GM19035 (cell line): ENCODE measurements around the gene PLEKHA8.

Source experiments
- ATAC-seq: cut with Tn5 transposase; IDR thresholded peaks from one replicate; pipeline ENCODE4 v1.9.1; 2021; ENCODE audit not compliant: unreplicated experiment

PLEKHA8 gene, protein sequence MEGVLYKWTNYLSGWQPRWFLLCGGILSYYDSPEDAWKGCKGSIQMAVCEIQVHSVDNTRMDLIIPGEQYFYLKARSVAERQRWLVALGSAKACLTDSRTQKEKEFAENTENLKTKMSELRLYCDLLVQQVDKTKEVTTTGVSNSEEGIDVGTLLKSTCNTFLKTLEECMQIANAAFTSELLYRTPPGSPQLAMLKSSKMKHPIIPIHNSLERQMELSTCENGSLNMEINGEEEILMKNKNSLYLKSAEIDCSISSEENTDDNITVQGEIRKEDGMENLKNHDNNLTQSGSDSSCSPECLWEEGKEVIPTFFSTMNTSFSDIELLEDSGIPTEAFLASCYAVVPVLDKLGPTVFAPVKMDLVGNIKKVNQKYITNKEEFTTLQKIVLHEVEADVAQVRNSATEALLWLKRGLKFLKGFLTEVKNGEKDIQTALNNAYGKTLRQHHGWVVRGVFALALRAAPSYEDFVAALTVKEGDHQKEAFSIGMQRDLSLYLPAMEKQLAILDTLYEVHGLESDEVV

DNA sequence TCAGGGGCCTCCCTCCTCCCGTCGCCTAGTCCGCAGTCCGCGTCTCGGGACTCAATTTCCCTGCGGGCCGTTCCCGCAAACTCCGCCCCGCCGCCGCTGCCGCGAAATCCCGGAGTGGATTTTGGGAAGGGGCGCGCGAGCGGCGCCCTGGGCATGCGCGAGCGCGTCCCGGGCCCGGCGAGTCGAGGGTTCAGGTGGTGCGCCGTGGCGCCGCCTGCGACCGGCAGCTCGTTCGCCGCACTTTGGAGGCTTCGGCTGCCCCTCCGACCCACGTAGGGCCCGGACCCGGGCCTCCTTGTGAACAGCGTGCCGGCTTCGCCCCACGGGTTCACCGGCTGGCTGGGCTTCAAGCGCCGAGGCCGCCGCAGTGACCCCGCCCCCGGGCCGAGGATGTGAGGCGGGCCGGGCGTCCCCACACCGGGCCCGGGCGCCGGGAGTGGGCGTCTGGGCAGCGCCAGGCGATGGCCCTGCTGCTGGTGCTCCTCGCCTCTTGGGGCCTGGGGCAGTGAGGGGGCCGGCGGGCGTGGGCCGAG is at the start of gene PLEKHA8:
TSS of gene PLEKHA8 (plus strand) at position 197 of the 533 bp plus-strand sequence. CDS start 351 bp downstream, outside the sequence.
- ATAC-seq = peak; percentile 49

DNA sequence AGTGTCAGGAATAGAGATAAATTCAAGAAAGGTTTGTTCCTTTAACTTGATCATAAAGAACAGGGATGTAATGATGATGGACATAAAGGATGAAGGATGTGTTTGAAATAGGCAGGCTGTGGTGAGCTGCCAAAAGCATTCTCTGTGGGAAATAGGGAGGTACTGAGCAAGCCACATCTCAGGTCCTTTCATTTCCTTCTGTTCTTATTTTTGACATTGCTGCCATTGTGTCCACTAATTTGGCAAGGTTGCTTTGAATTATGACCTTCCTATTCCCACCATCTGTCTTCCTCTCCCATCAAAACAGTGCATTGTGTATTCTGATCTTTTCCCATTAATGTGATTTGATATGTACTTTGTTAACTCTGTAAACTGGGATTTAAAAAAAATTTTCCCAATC is 48.1 kb upstream of the PLEKHA8 start:
- no peak for ATAC-seq

DNA sequence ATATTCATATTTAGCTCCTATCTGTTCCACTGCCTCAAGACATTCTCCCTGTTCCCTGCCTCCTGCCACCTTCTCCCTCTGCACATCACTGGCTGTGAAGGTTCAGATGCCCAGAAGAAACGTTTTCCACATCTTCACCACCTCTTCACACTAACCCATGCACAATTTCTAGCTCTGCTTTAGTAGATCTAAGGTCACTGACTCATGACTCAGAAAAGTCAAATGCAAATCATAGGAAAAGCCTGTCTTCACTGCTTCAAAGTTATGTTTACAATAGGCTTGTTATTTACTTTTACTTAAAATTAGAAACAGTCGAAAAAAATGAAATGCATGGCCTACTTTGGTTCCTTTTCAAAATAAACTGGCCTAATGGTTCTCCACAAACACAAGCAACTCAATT is 41.1 kb upstream of the PLEKHA8 start:
- ATAC-seq = no peak

DNA sequence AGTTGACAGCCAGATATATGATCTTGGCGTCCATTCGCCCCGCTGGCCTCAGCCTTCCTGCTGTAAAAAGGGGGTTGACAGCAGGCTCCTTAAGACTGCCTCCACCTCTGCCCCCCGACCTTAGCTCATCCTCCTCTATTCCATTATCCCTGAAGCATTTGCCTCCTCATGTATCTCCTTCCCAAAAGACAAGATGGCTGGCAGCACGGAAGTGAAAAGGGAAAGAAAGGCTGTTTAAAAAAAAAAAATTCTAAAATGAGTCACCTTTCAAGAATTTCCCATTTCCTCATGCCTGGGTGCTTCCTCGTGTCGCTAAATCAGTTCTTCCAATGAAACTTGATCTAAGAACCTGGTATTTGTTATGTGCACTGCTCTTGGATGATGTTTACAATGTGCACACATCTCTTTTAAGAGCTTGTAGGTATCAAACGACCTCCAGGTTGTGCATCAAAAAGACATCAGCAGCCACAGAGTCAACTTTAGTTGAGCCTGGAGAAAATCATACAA is 40.3 kb upstream of the PLEKHA8 start:
- ATAC-seq = no peak

DNA sequence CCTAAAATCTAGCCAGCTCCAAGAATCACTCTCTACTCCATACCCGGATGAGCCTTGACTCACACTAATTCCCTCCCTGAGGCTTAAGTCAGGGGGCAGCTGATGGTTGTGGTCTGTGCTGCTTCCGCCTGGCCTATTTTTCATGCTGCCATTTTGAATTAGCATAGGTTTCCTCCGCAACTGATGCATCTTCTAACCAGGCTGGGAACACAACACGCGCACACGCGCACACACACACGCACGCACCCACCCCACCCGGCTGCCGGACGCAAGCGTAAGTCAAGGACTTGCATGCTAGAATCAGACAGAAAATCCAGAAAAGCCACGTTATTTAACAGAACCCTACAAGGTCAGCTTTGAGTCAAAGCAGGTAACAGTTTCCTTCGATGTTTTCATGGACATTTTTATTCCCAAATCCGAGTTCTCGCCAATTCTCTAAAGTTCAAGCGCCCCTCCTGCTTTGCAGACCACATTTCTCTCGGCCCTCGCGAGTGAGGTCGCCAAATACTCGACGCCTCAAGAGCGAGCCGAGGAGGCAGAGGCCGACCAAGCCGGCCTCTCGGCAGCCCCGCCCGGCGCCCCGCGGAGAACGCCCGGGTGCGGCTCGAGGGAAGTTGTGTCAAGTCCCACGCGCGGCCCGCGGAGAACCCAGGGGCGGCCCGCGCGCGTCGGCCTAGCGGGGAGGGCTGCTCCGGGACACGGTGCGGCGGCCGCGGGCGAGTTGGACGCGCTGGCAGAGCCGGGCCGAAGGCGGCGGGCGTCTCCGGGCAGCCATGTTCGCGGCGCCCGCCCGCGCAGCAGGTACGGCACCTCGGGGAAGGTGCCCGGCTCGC is 39.6 kb upstream of the PLEKHA8 start:
- peak; percentile 37 for ATAC-seq

DNA sequence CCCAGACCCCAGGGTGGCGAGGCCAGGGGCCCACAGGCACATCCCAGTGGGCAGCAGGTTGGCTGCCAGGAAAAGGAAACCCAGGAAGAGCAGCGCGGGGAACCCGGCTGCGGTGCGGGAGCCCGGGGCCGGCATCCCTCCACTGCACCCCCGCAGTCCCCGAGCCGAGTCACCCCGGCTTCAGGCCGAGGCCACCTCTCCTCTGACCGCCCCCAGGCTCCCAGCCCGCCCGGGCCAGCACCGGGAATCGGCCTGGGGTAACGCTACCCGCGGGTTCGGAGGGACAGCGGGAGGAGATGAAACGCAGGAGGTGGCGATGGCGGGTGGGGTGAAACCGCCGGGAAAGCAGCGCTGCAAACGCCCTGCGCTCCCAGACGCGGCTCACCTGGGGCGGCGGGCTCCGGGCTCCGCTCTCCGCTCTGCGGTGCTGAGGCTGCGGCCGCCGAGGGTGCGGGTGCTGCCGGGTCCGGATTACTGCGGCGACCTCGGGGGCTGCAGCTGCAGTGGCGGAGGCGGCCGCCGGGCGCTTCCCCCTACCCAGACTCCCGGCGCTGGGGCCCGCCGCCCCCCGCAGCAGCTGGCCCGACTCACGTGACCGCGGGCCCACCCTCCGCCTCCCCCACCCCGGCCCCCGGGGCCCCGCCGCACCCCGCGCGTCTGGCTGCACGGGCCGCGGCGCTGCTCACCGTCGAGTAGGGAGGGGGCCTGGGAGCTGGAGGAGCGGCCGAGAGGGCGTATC is 38.8 kb upstream of the PLEKHA8 start, which contains the start of gene SCRN1:
TSS of gene SCRN1 (minus strand) at position 545 of the 739 bp plus-strand sequence. CDS start 20,734 bp downstream, outside the sequence.
- peak; percentile 36 for ATAC-seq

DNA sequence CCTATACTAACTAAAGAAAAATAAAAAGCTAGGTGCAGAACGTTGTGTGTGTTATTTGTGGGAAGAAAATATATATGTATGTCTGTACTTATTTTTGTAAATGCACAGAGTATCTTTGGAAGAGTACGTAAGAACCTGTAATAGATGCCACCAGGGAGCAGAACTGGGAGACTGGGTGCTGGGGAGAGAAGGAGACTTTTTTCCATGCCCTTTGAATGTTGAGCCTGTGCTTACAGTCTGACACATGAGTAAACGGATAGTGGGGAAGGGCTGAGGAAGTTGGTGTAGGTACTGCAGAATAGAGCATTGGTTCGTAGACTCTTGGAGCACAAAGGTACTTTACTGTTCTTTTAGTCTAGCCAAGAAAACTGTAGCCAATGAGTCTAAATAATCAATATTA is 37.3 kb upstream of the PLEKHA8 start:
- no peak for ATAC-seq

DNA sequence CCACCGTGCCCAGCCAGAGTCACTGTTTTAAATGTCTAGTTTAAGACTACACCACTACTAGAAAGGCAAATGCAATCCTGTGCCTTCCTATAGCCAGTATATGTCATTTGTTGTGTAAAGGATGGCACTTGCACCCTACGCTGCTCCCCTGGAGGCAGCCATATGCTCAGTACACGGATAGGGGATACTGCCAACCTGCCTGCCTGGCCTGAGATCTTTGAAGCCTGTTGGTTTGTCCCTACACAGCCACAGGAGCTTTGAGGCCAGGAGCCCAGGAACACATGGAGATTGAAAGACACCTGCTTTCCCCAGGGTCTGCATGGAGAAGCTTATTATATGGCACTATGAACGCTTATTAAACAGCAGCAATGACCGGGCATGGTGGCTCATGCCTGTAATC is 36.3 kb upstream of the PLEKHA8 start:
- no peak for ATAC-seq

DNA sequence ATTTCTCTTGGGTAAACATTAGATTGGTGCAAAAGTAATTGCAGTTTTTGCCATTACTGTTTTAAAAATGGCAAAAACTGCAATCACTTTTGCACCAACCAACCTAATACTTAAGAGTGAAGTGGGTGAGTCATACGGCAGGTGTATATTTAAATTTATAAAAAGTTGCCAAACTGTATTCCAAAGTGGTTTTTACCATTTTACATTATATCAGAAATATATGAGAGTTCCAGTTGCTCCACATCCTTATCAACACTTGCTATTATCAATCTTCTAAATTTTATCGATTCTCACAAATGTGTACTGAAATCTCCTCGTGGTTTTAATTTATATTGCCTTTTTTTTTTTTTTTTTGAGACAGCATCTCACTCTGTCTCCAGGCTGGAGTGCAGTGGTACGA is 35.1 kb upstream of the PLEKHA8 start:
- no peak for ATAC-seq

DNA sequence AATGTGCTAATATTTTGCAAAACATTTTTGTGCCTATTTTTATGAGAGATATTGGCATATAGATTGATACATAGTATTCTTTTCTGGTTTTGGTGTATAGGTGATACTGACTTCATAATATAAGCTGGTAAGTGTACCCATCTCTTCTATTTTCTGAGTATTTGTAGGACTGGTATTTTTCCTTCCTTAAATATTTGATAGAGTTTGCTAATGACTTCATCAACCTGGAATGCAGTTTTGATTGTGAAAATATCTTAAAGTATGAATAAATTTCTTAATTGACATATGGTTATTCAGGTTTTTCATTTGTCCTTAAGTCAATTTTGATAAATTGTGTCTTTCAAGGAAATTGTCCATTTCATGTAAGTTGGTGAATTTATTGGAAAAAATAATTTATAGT is 32.6 kb upstream of the PLEKHA8 start:
- no peak for ATAC-seq

DNA sequence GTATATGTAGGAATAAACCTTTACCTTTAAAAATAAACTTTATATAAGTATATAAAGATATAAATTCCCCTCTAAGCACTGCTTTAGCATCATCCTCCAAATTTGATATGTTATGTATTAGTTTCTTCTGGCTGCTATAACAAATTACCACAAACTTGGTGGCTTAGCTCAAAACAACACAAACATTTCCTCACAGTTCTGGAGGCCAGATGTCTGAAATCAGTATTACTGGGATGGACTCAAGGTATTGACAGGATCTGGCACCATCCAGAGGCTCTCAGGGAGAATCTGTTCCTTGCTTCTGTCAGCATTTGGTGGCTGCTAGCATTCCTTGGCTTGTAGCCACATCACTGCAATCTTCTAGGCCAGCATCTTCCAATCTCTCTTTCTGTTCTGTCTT is 31.9 kb upstream of the PLEKHA8 start:
- no peak for ATAC-seq

DNA sequence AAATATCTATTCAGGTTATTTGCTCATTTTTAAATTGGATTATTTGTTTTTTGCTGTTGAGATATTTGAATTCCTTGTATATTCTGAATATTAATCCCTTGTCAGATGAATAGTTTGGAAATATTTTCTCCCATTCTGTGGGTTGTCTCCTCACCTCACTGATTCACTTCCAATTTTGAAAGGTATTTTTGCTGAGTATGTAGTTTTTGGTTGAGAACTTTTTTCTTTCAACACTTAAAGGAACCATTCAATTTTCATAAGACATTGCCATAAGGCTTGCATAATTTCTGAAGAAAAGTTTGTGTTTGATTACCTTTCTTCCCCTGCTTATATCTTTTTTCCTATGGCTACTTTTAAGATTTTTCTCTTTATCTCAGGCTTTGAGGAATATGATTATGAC is 29.7 kb upstream of the PLEKHA8 start:
- no peak for ATAC-seq

DNA sequence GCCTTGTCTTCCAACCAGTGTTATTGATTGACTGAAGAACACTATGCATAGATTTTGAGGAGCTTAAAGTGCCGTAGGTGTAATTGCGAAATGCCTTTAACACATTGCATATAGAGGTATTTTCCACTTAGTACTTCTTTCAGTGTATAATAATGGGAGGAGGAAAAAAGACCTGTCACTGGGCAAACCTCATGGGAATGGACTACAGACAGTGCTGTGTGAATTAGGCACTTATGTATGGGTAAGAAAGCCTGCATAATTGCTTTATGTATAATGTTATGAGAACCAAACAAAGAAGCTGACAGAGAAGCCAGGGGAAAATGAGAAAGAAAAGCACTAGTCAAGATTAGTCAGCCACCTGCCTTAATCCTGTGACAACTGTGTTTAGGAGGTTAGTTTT is 26.2 kb upstream of the PLEKHA8 start:
- ATAC-seq = no peak

DNA sequence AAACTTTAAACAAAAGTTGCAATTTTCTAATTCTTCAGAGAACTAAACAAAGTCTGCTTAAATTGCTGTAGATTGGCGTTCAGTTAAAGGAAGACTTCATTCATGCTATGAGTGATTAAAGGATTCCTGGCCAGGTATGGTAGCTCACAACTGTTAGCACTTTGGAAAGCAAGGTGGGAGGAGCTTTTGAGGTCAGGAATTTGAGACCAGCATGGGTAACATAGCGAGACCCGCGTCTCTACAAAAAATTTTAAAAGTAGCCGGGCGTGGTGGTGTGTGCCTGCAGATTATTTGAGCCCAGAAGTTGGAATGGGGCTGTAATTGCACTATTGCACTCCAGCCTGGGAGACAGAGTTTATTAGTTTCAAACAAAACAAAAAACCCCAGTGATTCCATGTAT is 25.1 kb upstream of the PLEKHA8 start:
- no peak for ATAC-seq

DNA sequence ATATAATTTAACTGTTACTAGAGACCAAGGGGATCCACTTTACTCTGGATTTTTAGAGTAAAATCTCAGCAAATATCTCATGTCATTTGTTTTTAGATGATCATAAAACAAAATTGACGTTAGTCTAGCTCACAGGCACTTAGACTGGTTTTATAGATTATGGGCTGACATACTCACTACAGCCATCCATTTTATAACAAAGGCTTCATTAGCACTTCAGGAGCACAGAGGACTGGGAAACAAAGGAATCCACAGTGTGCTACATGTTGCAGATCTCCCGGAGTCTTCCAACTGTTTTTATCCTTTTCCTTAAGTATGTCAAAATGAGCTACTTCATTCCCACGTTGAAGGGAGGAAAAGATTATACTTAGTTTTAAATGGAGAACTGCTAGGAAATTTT is 22.7 kb upstream of the PLEKHA8 start:
- ATAC-seq = no peak

DNA sequence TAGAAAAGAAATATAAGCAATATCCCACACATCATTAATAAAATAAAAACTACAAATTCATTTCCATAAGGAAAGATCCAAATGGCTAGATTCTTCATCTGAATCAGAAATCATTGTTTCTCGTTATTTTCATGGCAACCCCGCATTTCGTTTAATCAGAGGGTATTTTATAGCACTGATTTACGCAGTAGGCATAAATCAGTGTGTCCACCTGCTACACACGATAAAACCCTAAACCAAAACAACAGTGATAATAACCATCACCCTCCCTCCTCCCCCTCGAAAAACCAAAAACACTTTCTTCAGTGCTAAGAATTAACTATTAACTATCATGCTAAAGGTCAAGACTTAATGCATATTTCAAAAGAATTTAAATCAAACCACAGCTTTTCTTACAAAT is 18.2 kb upstream of the PLEKHA8 start:
- no peak for ATAC-seq

DNA sequence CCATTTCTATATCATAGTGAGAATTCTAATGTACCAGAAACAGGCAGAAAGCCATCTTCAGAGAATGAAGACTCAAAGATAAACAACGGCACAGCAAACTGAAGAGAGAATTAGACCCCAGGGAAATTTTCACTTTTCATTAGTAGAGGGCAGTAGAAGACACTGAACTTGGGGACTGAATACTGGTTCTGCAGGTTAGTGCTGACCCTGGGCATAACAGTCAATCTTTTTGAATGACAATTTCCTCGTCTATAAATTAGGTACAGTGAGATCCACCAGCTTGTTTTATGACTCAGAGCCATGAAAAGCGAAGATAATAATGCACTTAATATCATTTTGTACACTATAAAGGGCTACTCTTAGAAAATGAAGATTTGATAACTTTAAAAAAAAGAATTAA is 15.5 kb upstream of the PLEKHA8 start:
- ATAC-seq = no peak

DNA sequence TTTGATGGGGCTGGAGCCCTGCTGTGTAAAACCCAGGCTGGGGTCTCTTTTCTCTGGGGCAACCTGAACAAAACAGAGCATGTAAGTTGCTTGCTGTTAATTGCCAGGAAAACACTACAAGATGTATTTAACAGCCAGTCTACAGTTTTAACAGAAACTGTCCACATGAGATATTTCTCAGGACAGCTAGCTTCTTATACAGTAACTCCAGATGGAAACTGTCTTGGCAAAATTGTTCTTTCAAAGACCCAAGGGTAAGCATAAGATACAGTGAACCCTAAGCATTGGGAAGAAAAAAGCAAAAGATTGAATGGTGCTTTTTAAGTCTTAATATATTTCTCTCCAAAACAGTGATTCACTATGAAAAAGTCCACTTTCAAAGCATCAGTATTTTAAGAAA is 9.8 kb upstream of the PLEKHA8 start:
- ATAC-seq = no peak

DNA sequence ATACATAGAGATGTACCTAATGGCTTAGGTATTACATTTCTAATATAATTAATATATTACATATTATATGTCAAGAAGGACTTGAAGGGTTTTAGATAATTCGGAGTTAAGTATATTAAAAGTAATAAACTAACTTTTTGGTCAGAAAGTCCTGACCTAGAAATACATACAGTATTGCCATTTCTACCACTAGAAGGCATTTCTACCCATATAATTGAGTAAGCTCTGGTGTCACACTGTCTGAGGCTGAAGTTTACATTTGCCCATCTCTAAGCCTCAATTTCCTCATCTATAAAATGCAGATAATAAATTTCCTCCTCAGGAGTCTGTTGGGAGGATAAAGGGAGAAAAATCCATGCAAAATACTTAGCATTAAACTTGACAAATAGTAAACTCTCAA is 8.8 kb upstream of the PLEKHA8 start:
- ATAC-seq = no peak

DNA sequence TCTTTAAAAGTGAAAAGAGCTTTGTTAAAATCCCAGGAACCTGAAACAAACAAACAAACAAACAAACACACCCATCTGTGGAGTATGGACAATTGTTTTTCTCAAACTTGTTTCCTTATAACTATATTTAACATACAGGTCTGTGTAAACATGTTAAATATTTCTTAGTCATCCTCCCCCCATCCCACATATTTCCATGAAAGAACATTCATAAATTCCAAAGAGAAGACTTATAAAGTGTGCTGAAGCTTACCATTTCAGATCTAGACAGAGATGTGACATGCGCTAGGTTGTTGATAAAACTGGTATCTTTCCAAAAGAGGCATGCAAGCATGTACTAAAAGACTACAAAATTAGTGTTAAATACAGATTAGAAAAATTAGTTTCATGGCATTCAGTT is 8.3 kb upstream of the PLEKHA8 start:
- ATAC-seq = no peak

DNA sequence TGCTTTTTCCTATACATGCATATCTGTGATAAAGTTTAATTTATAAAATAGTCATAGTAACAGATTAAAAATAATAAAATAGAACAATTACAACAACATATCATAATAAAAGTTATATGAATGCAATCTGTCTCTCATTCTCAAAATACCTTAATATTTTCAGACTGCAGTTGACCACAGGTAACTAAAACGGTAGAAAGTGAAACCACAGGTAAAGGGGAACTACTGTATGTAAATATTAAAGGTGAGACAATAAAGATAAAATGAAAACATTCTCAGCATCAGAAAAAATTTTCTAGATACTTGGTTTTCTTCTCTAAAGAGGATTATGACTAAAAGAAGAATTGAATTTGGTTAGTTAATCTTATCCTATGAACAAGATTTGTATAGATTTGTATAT is 7.7 kb upstream of the PLEKHA8 start:
- no peak for ATAC-seq
